Anterior cingulate cortex (tissue), 58 donors: ENCODE data around the gene FAM118A.
"Not testable (repeated sequence)": the region's sequence is repeated elsewhere in the genome, so short reads cannot be mapped to it uniquely, and the experiment has no call there.

Source experiments
- DNase-seq, 58 donors: peaks; one replicate each; lab custom pipeline; 2025; lab: John Stamatoyannopoulos, UW

FAM118A gene

GRCh38 chr22:45280587-45280980 is 29.1 kb upstream of the FAM118A start:
- no peak for DNase-seq

GRCh38 chr22:45281010-45281409 is 28.7 kb upstream of the FAM118A start:
- no peak for DNase-seq

GRCh38 chr22:45284705-45285262 is 24.9 kb upstream of the FAM118A start, which contains the start of gene UPK3A:
Gene UPK3A (plus strand): TSS chr22:45284949. CDS start chr22:45285014, 65 bp downstream.
- peak in 19 of 58 donors; percentile 13 to 60 (median 27) for DNase-seq

- DNase-seq = no peak
Measured at GRCh38 chr22:45285263-45286058, 24.3 kb upstream of the FAM118A start.

- DNase-seq = no peak
Measured at GRCh38 chr22:45286854-45287551, 22.7 kb upstream of the FAM118A start.

- DNase-seq = peak in 5 of 58 donors; percentile 15 to 39 (median 19)
Measured at GRCh38 chr22:45290410-45290936, 19.3 kb upstream of the FAM118A start.

GRCh38 chr22:45291061-45291930 is 18.4 kb upstream of the FAM118A start:
- DNase-seq = no peak

- no peak for DNase-seq
Measured at GRCh38 chr22:45291931-45292290, 17.8 kb upstream of the FAM118A start.

GRCh38 chr22:45292731-45293442 is 16.8 kb upstream of the FAM118A start:
- no peak for DNase-seq

- no peak for DNase-seq
Measured at GRCh38 chr22:45294030-45294429, 15.7 kb upstream of the FAM118A start.

- DNase-seq = not testable (repeated sequence)
Measured at GRCh38 chr22:45295004-45295403, 14.7 kb upstream of the FAM118A start.

- no peak for DNase-seq
Measured at GRCh38 chr22:45295492-45295891, 14.2 kb upstream of the FAM118A start.

GRCh38 chr22:45296628-45297297 is 13.0 kb upstream of the FAM118A start:
- no peak for DNase-seq

- DNase-seq = no peak
Measured at GRCh38 chr22:45298934-45299505, 10.7 kb upstream of the FAM118A start.

GRCh38 chr22:45302751-45303150 is 7.0 kb upstream of the FAM118A start:
- no peak for DNase-seq

- no peak for DNase-seq
Measured at GRCh38 chr22:45303181-45303580, 6.6 kb upstream of the FAM118A start.

GRCh38 chr22:45304971-45305370 is 4.8 kb upstream of the FAM118A start:
- DNase-seq = no peak

- DNase-seq = no peak
Measured at GRCh38 chr22:45305456-45306075, 4.2 kb upstream of the FAM118A start.
